HG03457 (cell line): ENCODE measurements around the gene PXYLP1.
A peak's percentile ranks its signal among the peaks of the same experiment; 100 is the strongest.

Experiments used
- ATAC-seq: cut with Tn5 transposase; IDR thresholded peaks from one replicate; pipeline ENCODE4 v1.9.1; 2021; ENCODE audit warnings: moderate number of reproducible peaks; ENCODE audit not compliant: unreplicated experiment

PXYLP1 gene

GRCh38 chr3:141316851-141317250 lies 85.2 kb downstream of the PXYLP1 start:
- no peak for ATAC-seq

GRCh38 chr3:141320399-141321108 lies 88.9 kb downstream of the PXYLP1 start:
- no peak for ATAC-seq

GRCh38 chr3:141321109-141321497 lies 89.5 kb downstream of the PXYLP1 start:
- no peak for ATAC-seq

- no peak for ATAC-seq
These were observed 92.5 kb downstream of the PXYLP1 start for GRCh38 chr3:141323936-141324704.

DNA sequence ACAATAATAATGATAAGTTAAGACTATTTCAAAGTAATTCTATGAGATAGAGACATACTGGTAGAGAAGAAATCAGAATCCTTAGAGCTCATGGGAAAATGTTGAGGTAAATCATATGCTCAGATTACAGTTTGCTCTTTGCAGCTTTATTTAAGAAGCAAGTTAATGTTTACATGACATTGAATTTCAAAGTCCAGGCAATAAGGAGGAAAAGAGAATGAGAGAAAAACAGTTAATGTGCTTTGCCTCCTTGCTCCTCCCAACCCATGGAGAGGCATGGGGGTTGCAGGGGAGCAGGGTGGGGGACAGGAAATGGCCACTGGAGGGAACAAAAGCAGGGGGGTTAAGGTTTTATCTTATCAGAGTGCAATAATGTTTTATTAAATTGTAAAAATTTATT lies 94.5 kb downstream of the PXYLP1 start:
- no peak for ATAC-seq

- no peak for ATAC-seq
These were observed 95.0 kb downstream of the PXYLP1 start for GRCh38 chr3:141326626-141327025.

DNA sequence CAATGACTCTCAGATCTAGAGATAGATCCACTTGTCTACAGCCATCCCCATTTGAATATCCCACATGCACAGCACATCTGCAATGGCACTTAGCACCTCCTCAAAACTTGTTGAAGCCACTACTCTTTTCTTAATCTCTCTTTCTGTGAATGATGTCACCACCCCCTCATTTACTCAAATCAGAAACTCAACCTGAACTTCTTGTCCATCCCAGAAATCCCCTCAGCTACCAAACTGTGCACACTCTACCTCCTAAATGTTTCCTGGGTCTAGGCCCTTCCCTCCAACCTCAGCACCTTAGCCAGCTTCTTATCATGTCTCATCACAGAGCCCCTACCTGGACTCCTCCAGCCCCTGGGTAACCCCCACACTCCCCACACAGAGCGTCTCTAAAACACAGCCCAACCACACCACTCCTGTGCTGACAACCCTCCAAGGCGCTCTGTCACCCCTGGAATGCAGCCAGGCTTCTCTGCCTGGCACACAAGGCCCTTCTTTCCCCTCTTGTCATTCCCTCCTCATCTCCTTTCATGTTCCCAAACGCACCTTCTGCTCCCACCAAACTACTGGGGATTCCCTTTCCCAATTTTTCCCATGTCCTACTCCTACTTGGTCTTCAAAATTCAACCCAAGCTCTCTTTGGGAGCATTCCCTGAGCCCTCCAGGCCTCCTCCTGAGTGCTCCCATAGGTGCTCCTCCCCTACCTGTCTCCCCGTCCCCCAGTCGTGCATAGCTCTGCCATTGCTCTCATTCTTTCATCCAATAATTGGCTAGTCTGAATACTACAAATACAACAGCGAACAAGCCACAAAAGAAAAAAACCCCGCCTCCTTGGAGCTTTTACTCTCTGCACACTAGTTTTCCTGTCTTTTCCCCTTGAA lies 96.9 kb downstream of the PXYLP1 start:
- ATAC-seq, result peak; percentile 45

GRCh38 chr3:141330235-141330634 lies 98.6 kb downstream of the PXYLP1 start:
- ATAC-seq, result no peak

GRCh38 chr3:141330718-141331376 lies 99.2 kb downstream of the PXYLP1 start:
- ATAC-seq, result no peak

- no peak for ATAC-seq
These were observed 100.0 kb downstream of the PXYLP1 start for GRCh38 chr3:141331377-141332318.

DNA sequence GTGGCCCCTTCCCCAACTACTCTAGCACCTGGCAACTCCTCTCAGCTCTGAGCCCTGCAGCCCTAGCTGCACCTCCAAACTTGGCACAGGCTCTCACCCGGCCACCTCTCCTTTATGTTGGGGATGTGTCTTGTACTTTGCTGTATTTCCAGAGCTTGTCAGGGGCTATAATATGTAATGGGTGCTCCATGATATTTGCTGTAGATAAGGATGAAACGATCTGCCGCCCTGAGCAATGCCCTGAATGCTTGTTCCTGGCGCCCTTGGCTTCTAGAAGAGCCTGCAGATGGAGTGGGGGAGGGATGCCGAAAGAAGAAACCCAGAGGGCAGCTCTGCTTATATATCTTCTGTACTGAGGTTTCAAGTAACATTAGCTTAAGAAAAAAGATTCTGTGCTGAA lies 100.8 kb downstream of the PXYLP1 start:
- ATAC-seq, result no peak

GRCh38 chr3:141333836-141334626 lies 102.4 kb downstream of the PXYLP1 start:
- ATAC-seq, result no peak

- ATAC-seq, result no peak
These were observed 103.1 kb downstream of the PXYLP1 start for GRCh38 chr3:141334627-141335250.

DNA sequence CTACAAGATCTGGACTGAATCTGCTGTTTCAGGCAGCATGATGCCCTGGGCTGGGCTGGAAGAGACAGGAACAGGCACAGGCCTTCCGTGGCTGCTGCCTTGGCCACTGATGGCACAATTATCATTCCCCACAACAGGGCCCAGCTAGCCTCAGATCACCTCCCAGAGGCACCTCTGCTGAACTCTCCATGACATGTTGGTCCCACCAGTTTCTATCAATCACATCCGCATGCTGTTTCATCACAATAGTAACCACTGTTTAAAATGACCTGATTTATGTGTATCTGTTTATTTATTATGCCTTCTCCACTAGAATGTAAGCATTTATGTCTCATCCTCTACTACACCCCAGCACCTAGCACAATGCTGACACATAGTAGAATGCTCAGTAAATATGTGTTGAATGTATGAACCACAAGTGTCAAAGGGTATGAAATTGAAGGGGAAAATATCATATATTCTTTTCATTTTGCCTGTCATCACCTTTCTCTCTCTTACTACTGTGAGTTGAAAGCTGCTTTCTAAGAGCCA lies 104.0 kb downstream of the PXYLP1 start:
- no peak for ATAC-seq

GRCh38 chr3:141336672-141337522 lies 105.3 kb downstream of the PXYLP1 start:
- ATAC-seq, result peak; percentile 84

DNA sequence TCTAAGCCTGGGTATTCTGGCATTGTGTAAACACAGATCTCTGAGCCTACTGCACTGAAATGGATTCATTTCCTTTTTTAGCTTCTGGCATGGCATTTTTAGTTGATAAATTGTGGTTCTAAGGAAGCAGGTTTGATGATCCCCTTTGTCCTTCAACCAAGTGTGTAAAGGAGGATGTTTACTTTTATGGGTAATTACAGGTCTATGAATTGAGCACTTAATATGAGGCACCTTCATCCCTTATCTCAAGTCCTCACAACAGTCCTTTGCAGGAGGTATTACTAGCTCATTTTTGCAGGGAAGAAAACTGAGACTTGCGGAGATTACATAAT lies 105.9 kb downstream of the PXYLP1 start:
- no peak for ATAC-seq

DNA sequence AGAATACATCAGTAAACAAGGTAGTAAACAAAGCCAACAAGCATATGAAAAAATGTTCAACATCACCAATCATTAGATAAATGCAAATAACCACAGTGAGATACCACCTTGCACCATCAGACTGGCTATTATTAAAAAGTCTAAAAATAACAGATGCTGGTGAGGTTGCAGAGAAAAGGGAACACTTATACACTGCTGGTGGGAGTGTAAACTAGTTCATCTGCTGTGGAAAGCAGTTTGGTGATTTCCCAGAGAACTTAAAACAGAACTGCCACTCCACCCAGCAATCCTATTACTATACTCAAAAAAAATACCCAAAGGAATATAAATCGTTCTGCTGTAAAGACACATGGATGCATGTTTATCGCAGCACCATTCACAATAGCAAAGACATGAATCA lies 106.4 kb downstream of the PXYLP1 start:
- no peak for ATAC-seq

DNA sequence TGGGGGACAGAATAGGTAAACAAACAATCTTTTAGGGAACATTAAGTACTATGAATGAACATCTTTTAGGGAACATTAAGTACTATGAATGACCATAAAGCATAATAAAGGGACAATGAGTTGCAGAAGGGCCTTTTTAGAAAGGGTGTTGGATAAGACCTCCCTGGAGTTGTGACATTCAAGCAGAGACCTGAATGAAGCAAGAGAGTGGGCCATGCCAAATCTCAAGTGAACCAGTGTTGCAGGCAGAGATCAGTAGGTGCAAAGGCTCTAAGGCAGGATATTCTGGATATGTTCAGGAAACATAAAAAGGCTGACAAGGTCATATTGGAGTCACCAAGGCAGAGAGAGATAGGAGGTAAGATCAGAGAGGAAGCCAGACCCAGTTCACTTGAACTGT lies 107.3 kb downstream of the PXYLP1 start:
- no peak for ATAC-seq
